HG02623 (cell line): ENCODE results near the gene GPC5.

Source experiments
- ATAC-seq: cut with Tn5 transposase; IDR thresholded peaks from one replicate; pipeline ENCODE4 v1.9.1; 2021; ENCODE audit warnings: moderate library complexity; ENCODE audit not compliant: unreplicated experiment

Gene GPC5

GRCh38 chr13:92578358-92578757 lies 1179.9 kb downstream of the GPC5 start:
- ATAC-seq = no peak

DNA sequence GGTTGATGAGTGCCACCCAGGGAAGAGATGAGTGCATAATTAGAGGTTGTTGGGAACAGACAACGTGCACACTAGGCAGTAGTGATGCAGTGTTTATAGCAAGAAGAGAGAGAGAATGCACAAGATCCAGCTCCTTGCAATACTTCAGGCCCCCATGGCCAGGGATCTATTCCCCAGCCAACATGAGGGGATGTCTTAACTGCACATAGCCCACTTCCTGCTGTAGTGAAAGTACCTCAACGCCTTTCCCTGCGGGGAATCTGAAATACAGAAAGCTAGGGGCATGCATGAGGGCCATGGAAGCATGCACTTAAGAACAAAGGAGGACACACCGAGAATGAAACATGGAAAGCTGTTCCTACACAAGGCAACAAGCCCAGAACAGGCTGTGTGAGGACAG lies 1191.5 kb downstream of the GPC5 start:
- no peak for ATAC-seq

DNA sequence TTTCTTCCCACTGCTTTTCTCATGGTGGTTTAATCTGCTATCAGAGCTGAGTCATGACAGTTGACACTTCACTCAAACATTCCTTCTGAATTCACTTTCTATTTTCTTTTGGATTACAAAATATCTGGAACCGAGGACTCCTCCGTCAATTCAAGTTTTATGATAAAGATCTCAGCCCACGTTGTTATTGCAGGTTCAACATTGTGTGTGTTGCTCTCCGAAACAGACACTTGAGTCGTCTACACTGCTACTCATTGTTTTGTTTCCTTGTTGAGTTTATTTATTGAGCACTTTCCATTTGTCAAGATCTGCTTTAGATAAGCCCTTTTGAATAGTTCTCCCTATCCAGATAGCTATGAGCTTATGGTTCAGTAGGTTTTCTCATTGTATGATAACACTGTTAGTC lies 1192.1 kb downstream of the GPC5 start:
- ATAC-seq = no peak

GRCh38 chr13:92591117-92591516 lies 1192.7 kb downstream of the GPC5 start:
- ATAC-seq = no peak

DNA sequence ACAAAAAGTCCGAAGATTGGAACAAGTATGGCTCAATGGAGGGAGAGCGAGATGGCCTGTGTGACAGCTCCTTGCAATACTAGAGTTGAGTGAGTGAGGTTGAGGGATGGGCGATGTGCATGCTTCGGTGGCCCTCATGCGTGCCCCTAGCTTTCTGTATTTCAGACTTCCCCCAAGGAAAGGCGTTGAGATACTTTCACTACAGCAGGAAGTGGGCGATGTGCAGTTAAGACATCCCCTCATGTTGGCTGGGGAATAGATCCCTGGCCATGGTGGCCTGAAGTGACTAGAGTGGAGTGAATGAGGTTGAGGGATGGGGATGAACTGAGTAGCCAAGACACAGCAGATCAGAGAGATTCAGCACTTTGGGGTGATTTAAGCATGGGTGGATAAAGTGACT lies 1194.3 kb downstream of the GPC5 start:
- ATAC-seq = no peak

- ATAC-seq = no peak
These were observed 1204.1 kb downstream of the GPC5 start for GRCh38 chr13:92602560-92602959.

DNA sequence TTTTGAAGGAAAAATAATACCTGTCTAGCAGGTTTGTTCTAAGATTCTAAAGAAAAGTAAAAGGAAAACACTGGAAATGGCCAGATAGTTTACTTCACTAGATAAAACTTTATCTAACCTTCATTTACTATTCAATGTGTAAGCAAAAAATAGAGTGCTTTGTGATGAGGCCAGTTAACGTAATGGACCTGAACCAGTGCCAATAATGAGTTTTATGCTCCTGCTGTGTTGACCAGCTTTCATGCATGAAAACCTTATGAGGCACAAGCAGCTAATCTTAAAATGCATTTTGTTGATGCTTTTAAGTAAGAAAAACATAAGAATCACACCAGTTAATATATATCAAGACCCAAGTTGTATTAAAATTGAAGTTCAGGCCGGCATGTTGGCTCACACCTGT lies 1211.0 kb downstream of the GPC5 start:
- ATAC-seq = no peak

DNA sequence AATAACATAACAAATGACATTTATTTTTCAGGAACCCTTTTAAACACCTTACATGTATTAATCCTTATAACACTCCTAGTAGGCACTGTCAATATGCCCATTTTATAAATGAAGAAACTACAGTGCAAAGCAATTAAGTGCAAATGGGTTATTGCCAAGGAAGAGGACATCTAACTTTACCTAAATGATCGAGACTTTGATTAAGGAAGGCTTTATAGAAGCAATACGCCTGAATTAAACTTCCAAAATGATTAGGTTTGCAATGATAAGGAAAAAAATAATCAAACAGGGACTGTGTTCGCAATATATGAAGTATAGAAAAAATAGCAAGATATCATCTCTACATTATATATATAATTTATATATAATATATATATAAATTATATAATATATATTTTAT lies 1214.5 kb downstream of the GPC5 start:
- ATAC-seq = no peak

- no peak for ATAC-seq
These were observed 1215.5 kb downstream of the GPC5 start for GRCh38 chr13:92613921-92614320.

GRCh38 chr13:92621985-92622384 lies 1223.6 kb downstream of the GPC5 start:
- no peak for ATAC-seq

DNA sequence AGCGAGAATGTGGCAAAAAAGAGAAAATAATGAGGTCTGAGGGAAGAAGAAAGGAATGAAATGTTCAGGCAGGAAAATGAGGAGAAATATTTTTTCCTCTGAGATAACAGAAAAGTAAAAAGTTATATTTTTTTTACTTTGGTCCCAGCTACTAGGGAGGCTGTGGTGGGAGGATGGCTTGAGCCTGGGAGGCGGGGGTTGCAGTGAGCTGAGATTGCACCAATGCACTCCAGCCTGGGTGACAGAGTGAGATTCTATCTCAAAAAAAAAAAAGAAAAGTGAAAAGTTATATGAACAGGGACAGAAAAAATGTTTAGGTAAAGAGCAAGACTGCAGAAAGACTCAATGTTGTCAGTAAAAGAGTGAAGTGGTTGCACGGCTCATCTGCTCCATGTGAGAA lies 1224.5 kb downstream of the GPC5 start:
- ATAC-seq = no peak

DNA sequence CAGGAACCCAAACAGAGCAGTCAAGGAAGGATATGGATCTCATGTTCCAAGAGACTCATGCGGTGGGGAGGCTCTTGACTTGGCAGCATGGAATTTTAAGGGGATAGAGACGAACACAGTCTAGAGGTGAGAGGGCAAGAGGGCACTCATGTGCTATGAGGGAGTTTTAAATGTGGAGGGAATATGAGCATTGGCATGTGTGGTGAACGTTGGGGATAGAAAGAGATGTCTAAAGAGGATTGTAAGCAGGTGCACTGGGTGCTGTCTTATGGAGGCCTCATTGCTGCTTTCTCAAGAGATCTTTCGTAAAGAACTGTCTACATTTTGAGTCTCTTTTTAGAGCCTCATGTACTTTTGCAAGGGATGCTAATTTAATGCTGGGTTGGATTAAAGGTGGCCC lies 1227.9 kb downstream of the GPC5 start:
- ATAC-seq = no peak

- ATAC-seq = no peak
These were observed 1242.5 kb downstream of the GPC5 start for GRCh38 chr13:92640936-92641335.

DNA sequence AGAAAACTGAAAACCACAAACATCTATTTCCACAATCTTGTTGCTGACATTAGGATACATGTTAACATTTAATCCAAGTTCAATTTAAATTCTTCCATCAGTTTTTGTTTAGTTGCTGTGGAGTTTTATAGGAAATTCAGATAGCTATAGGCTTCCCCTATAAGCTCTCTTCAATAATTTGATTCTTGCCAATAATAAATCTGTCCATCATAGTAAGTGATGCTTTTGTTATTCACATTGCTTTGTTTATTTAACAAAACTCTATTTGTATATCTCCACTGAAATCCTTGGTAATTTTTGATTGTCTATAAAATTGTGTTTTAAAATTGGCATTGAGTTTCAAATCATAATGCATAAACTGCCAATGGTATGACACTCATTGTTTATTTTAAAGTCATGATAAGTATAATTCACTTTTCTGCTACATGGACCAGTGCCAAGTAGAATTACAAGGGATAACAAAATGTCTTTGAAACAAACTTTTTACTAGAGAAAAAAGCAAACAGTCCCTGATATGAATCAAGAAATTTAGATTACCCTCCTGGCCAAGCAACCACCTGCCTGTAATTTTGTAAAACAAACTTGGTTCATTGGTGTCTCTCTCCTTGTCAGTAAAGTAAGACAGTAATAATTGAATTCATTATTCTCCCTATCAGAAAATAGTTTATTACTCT lies 1250.9 kb downstream of the GPC5 start:
- no peak for ATAC-seq

DNA sequence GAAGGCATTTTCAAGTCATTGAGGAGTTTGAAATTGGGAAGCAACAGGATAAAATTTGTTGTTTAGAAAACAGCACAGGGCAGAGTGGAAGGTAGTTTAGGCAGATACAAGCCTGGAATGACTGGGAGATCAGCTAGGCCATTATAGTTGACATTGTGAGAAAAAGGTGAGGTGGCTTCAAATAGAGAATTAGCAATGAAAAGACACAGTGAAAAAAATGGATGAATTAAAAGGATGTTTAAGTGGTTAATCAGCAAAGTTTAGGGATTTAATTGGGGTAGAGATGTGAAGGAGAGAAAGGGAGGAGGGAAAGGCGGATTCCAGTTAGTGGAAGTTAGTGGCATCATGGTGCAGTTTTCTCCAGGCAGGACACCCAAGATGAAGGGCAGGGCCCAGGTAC lies 1257.7 kb downstream of the GPC5 start:
- no peak for ATAC-seq

DNA sequence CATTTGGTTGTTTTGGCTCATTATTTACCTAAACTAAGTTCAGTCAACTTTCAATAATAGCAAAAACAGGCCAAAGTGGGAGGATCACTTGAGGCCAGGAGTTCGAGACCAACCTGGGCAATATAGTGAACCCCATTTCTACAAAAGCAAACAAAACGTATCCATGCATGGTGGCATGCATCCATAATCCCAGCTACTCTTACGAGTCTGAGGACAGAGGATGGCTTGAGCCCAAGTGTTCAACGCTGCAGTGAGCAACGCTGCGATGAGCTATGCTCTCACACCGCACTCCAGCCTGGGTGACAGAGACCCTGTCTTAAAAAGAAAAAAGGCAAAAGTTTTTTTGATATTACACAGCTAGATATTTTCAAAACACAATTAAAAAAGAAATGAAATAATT lies 1258.2 kb downstream of the GPC5 start:
- no peak for ATAC-seq

- ATAC-seq = no peak
These were observed 1259.1 kb downstream of the GPC5 start for GRCh38 chr13:92657565-92657964.

DNA sequence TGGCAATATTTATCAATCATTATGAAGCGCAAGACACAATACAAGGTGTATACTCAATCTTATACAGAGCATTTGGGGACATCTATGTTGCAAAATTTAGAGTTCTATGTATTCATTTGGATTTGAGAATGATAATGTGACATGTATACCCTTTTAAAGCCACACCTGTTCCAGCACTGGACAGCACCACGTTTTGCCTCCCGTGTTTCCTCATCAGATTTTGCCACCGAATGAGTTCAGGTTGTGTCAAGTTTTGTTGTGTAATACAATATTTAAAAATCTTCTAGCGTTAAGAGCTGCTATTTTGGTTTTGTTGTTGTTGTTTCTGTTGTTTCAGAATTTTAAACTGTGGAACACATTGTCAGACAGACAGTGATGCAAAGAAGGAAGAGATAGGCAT lies 1259.9 kb downstream of the GPC5 start:
- ATAC-seq = no peak

- ATAC-seq = no peak
These were observed 1263.0 kb downstream of the GPC5 start for GRCh38 chr13:92661406-92661805.

GRCh38 chr13:92668157-92668556 lies 1269.7 kb downstream of the GPC5 start:
- no peak for ATAC-seq

GRCh38 chr13:92670096-92670495 lies 1271.7 kb downstream of the GPC5 start:
- no peak for ATAC-seq

GRCh38 chr13:92671821-92672220 lies 1273.4 kb downstream of the GPC5 start:
- no peak for ATAC-seq

DNA sequence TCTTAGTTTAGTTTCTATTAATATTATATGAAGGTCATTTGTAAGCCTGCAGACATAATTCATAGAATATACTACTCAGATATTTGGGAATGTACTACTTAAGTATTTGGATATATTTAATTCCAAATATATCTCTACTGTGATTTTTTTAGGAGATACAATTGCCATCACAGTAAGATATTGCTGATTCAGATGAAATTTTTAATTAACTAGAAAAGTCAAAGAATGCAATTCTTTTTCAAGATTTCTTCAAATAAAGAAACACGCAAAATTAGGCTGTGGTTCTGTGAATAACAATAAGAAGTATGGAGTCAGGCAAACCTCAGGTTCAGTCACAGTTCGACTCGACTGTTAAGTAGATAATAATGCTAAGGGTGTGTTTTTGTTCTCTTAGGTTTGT lies 1277.8 kb downstream of the GPC5 start:
- no peak for ATAC-seq
